Cardiac muscle cell (in vitro differentiated cells and primary cell): ENCODE data around the gene GABRG3. TPM values are rescaled to one million over a fixed set of nuclear protein-coding genes. Genes with fewer than 3 reads are reported as not detected.
A peak's percentile ranks its signal among the peaks of the same experiment; 100 is the strongest.
"Not testable (repeated sequence)": the region's sequence is repeated elsewhere in the genome, so short reads cannot be mapped to it uniquely, and the experiment has no call there.

Experiments
- DNase-seq, 2 donors: peaks; one replicate each; pipeline versions ENCODE4 v3.0.0 to v3.0.0-alpha.2; 2010 to 2017; ENCODE audit warnings: low read depth in 1 of 2, low spot score in 1 of 2
- H3K27ac ChIP-seq: fragments of 200-600 bp; sonication (generic); 2 replicates; pipeline ENCODE4 v1.5.1; 2016
- H3K27me3 ChIP-seq: fragments of 200-600 bp; sonication (generic); 2 replicates; pipeline ENCODE4 v1.6.0; 2016; ENCODE audit warnings: control low read depth
- H3K36me3 ChIP-seq: fragments of 200-600 bp; sonication (generic); 2 replicates; pipeline ENCODE4 v1.5.1; 2016; ENCODE audit warnings: control low read depth
- H3K4me1 ChIP-seq: fragments of 200-600 bp; sonication (generic); 2 replicates; pipeline ENCODE4 v1.8.1; 2017; ENCODE audit warnings: low read depth, mild to moderate bottlenecking, mixed run types
- H3K4me3 ChIP-seq: fragments of 200-600 bp; sonication (generic); 2 replicates; pipeline ENCODE4 v1.5.1; 2016; ENCODE audit warnings: mild to moderate bottlenecking
- H3K9me3 ChIP-seq: fragments of 200-600 bp; sonication (generic); 2 replicates; pipeline ENCODE4 v1.5.1; 2017; ENCODE audit warnings: low read depth, mild to moderate bottlenecking, control low read depth
- polyA plus RNA-seq: library from polyadenylated mRNA; unstranded; fragments of >200 nt; fragmentation: Nextera tagmentation; extraction: Ambion mirVana; gene quantifications from 2 replicates; pipeline ENCODE4 v1.2.1, GENCODE V29; 2016
- total RNA-seq: library from RNA; depleted of rRNA; stranded (reverse); fragments of >200 nt; gene quantifications from 2 replicates; pipeline ENCODE4 v1.2.3, GENCODE V29; 2016
- TF ChIP-seq, protein P1 (sequence below): IDR thresholded peaks from 2 replicates; pipeline ENCODE4 v1.5.1; 2012; ENCODE audit warnings: low read depth, mild to moderate bottlenecking, low read length

Gene GABRG3
- total and polyA plus RNA-seq, 2 experiments from 2014 or later, result not detected

DNA sequence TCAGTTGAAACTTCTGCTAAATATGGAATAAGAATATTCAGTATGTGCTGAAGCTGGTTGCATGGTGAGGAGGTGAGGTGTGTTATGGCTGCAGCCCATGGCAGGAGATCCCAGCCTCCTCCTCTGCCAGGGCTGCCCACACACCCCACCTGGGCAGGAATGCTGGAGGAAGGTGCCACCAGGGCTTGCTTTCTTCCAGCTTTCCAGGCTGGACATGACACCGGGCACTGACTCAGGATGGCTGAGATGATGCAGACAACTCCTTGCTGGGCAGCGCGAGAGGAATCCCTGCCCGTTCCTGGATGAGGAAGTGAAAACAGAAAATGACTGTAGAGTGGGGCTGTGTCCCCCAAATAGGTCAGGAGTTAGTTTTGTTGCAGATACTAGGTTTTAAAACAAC lies 14.1 kb downstream of the GABRG3 start:
- H3K27me3 ChIP-seq, result no peaks in the 10 kb centered on the region
- H3K9me3 ChIP-seq, result no peaks in the 10 kb centered on the region
- no peak overlapping the region for H3K27ac ChIP-seq
- no peak for DNase-seq
- TF ChIP-seq, protein P1, sequence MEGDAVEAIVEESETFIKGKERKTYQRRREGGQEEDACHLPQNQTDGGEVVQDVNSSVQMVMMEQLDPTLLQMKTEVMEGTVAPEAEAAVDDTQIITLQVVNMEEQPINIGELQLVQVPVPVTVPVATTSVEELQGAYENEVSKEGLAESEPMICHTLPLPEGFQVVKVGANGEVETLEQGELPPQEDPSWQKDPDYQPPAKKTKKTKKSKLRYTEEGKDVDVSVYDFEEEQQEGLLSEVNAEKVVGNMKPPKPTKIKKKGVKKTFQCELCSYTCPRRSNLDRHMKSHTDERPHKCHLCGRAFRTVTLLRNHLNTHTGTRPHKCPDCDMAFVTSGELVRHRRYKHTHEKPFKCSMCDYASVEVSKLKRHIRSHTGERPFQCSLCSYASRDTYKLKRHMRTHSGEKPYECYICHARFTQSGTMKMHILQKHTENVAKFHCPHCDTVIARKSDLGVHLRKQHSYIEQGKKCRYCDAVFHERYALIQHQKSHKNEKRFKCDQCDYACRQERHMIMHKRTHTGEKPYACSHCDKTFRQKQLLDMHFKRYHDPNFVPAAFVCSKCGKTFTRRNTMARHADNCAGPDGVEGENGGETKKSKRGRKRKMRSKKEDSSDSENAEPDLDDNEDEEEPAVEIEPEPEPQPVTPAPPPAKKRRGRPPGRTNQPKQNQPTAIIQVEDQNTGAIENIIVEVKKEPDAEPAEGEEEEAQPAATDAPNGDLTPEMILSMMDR, result no peak
- H3K4me1 ChIP-seq, result no peaks in the 10 kb centered on the region
- no peak overlapping the region for H3K4me3 ChIP-seq
- no peaks in the 10 kb centered on the region for H3K36me3 ChIP-seq

DNA sequence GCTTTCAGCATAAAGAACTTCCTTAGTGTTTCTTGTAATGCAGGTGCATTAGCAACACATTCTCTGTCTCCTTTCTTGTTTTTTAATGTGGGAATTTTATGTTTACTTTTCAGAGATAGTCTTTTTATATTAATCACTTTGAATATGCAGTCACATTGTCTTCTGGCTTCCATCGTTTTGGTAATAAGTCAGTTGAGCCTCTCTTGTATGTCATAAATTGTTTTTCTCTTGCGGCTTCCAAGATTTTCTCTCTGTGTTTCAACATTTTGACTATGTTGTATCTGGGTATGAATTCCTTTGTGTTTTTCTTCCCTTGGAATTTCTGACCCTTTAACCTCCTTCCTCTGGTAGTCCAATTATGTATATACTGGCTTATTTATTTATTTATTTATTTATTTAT lies 25.3 kb downstream of the GABRG3 start:
- H3K4me1 ChIP-seq, result no peaks in the 10 kb centered on the region
- no peaks in the 10 kb centered on the region for H3K27me3 ChIP-seq
- no peak for DNase-seq
- no peak overlapping the region for H3K27ac ChIP-seq
- no peak overlapping the region for H3K4me3 ChIP-seq
- no peaks in the 10 kb centered on the region for H3K9me3 ChIP-seq
- H3K36me3 ChIP-seq, result no peaks in the 10 kb centered on the region
- TF ChIP-seq, protein P1, result no peak

DNA sequence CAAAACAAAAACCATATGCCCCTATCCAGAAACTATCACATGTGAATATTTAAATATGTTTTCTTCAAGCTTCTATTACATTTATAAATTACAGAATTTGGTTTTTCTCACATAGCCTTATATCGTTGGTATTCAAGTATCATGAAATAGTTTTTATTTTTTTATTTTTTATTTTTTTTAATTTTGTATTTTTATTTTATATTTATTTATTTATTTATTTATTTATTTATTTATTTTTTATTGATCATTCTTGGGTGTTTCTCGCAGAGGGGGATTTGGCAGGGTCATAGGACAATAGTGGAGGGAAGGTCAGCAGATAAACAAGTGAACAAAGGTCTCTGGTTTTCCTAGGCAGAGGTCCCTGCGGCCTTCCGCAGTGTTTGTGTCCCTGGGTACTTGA lies 32.0 kb downstream of the GABRG3 start:
- not testable (repeated sequence) for H3K4me1 ChIP-seq, H3K36me3 ChIP-seq, H3K9me3 ChIP-seq, H3K27me3 ChIP-seq, H3K27ac ChIP-seq, H3K4me3 ChIP-seq, DNase-seq

DNA sequence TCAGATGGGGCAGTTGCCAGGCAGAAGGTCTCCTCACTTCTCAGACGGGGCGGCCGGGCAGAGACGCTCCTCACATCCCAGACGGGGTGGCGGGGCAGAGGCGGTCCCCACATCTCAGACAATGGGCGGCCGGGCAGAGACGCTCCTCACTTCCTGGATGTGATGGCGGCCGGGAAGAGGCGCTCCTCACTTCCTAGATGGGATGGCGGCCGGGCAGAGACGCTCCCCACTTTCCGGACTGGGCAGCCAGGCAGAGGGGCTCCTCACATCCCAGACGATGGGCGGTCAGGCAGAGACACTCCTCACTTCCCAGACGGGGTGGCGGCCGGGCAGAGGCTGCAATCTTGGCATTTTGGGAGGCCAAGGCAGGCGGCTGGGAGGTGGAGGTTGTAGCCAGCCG lies 33.2 kb downstream of the GABRG3 start:
- H3K4me3 ChIP-seq, H3K9me3 ChIP-seq, DNase-seq, H3K27me3 ChIP-seq, H3K4me1 ChIP-seq, H3K27ac ChIP-seq, H3K36me3 ChIP-seq: not testable (repeated sequence)

DNA sequence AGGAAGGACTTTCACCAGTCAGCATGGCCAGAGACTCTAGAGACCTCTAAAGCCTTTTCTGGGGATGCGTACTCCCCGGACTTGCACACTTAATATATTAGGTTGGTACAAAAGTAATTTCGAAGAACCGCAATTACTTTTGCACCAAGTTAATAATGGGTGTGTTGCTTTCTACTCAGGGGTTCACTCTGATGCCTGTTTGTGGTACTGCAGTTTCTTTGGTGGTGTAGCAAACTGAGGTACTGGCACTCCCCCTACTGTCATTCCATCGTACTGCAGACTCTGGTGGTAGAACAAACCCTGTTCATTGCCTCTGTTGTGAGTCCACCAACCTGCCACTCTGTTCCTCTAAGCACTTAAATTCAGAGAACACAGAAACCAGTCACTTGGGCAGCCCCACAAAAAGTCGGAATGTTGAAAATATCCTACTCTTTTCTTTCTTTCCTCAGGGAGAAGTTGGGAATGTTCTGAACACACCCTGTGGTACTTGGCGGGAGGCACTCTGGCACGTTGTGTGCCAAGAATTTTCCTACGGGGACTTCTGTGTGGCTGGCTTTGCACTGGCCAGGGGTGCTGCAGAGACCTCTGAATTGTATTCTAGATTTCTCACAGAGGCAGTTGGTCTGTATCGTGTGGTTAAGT lies 46.3 kb downstream of the GABRG3 start:
- Histone ChIP-seq H3K4me3 (no peak overlapping the region), H3K36me3 (no peaks in the 10 kb centered on the region), H3K27ac (no peak overlapping the region), H3K9me3 (no peaks in the 10 kb centered on the region), H3K4me1 (no peaks in the 10 kb centered on the region), H3K27me3 (no peaks in the 10 kb centered on the region)
- peak; percentile 69 to 74 for DNase-seq
- TF ChIP-seq, protein P1, result peak; percentile 86

DNA sequence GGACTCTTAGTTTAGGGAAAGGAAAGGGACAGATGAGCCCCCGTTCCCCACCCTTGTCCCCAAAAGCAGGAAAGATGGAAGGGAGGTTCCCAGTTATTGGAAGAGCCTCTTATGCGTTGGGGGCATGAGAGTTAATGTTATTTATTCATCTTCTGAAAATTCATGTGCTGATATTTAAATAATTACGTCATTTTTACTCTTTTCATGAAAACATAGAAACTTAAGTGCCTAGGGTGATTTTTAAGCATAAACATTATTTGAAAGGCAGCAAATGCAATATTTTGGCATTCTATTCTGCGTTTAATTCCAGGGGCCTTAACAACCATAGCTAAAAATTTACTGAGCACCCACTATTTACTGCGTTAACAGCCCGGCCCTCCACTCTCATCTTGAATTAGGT lies 48.7 kb downstream of the GABRG3 start:
- no peaks in the 10 kb centered on the region for H3K4me1 ChIP-seq
- TF ChIP-seq, protein P1, result no peak
- H3K27me3 ChIP-seq, result no peaks in the 10 kb centered on the region
- H3K9me3 ChIP-seq, result no peaks in the 10 kb centered on the region
- no peaks in the 10 kb centered on the region for H3K36me3 ChIP-seq
- no peak for DNase-seq
- H3K4me3 ChIP-seq, result no peak overlapping the region
- no peak overlapping the region for H3K27ac ChIP-seq

DNA sequence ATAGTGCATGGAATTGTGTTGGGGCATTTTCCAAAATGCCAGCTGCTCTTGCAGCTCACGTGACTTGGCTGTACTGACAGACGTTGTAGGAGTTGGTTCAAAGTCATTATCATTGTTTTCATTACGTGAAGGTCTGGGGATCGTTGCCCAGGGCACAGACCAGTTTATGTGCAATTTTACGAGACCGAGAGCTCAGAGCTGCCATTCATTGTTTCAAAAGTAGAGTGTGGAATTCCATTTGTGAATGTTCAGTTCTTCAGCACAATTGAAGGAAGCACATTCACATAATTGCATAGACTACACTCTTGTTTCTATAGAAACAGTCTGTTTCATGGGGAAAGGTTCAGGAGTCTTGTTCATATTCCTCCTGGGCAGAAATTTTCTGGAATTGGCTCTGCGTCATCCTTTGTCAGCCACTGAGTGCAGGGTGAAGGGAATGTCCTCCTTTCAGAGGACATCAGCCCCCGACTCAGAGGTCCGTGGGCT lies 54.5 kb downstream of the GABRG3 start:
- DNase-seq, result no peak
- no peaks in the 10 kb centered on the region for H3K36me3 ChIP-seq
- no peaks in the 10 kb centered on the region for H3K4me1 ChIP-seq
- H3K27me3 ChIP-seq, result no peaks in the 10 kb centered on the region
- TF ChIP-seq, protein P1, result no peak
- H3K9me3 ChIP-seq, result no peaks in the 10 kb centered on the region
- no peak overlapping the region for H3K27ac ChIP-seq
- H3K4me3 ChIP-seq, result no peak overlapping the region
